Measurements from ENCODE around the gene NF1. TPM values are rescaled to one million over a fixed set of nuclear protein-coding genes. Genes with fewer than 3 reads are reported as not detected.

The NF1 gene
- polyA plus RNA-seq, 1 of the 3 experiments (the other 2 are of a cell fraction) = 19.6 TPM

DNA sequence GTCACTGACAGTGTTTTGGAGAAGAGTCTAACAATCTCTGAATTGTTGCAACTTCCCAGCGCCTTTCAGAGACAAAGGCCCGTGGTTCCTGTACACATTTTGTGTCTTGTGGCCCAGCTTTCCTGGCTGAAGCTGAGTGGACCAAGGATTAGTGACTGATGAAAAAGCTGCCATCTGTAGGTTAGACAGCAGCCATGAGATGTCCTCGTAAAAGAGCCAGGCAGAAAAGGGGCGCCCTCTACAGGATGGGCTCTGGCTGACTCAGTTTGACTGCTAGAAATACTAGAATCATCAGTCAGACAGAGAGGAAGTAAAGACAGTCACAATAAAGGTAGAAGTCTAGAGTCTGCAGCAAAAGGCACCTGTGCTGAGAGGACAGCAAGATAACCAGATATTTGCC lies 26.5 kb upstream of the NF1 start:
- H3K9ac ChIP-seq = no peak overlapping the region; the same call in 1 of the 2 replicates
- peak; percentile 8 for DNase-seq

DNA sequence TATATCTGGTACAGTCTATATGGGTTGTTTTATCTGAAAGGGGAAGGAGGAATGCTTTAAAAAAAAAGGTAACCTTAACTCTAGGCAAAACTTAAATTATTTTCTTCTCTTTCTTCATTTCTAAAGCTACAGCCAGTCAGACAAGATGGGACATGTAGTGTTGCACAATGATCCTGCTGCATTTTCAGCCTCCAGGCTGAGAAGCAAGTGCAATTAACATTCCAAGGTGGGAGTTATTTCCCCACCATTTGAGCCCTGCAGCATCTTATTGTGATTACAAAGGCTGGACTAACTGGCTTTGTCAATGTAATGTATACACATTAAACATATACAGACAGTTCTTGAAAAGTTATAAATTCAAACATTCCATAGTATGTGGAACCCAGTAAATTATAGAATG lies 22.6 kb upstream of the NF1 start:
- Histone ChIP-seq H3K36me3 (replicated peaks in 1 of 2; ENCODE audit: control insufficient read depth in 1 of 2, insufficient read depth in 2 of 2, low read length in 1 of 2) (no peaks in the 10 kb centered on the region), H3K9me2 (no peaks in the 10 kb centered on the region), H3K4me2 (no peak overlapping the region), H3K4me1 (ENCODE audit: control insufficient read depth in 1 of 2, insufficient read depth in 2 of 2, low read depth in 1 of 2, low read length in 1 of 2) (0 out of 4 replicates have a peak, but pooled peaks cover 0 to 13% of the 10 kb centered on the region in 2 experiments), H2AFZ (ENCODE audit: low read depth) (no peak overlapping the region), H3K27me3 (ENCODE audit: insufficient read depth) (no peaks in the 10 kb centered on the region), H3K79me2 (ENCODE audit: insufficient read depth) (no peaks in the 10 kb centered on the region), H3K9ac (no peak overlapping the region), H3K4me3 (ENCODE audit: low read depth in 2 of 2, low read length in 1 of 2) (no peak overlapping the region), H3K9me3 (no peaks in the 10 kb centered on the region), H3K27ac (ENCODE audit: low read depth in 2 of 2, low read length in 1 of 2) (no peak overlapping the region), H3F3A (replicated peaks; ENCODE audit: insufficient read depth) (peaks cover 16% of the 10 kb centered on the region), H4K20me1 (ENCODE audit: insufficient read depth) (no peaks in the 10 kb centered on the region)
- CTCF ChIA-PET = interaction anchor here (1.1 kb wide), 1 partner anchor 119 kb away, joined by 3 read pairs; no protein-coding TSS in a partner anchor
- POLR2A ChIA-PET = no interaction called here
- no peak for DNase-seq
- TF ChIP-seq, protein P1, sequence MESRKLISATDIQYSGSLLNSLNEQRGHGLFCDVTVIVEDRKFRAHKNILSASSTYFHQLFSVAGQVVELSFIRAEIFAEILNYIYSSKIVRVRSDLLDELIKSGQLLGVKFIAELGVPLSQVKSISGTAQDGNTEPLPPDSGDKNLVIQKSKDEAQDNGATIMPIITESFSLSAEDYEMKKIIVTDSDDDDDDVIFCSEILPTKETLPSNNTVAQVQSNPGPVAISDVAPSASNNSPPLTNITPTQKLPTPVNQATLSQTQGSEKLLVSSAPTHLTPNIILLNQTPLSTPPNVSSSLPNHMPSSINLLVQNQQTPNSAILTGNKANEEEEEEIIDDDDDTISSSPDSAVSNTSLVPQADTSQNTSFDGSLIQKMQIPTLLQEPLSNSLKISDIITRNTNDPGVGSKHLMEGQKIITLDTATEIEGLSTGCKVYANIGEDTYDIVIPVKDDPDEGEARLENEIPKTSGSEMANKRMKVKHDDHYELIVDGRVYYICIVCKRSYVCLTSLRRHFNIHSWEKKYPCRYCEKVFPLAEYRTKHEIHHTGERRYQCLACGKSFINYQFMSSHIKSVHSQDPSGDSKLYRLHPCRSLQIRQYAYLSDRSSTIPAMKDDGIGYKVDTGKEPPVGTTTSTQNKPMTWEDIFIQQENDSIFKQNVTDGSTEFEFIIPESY (IDR thresholded peaks at IDR 0.05; ENCODE audit: borderline replicate concordance, low read depth) = no peak
- TF ChIP-seq ELF1 (IDR thresholded peaks at IDR 0.05) (no peak), FOSL2 (IDR thresholded peaks at IDR 0.05; ENCODE audit: borderline replicate concordance, low read depth) (no peak), NRF1 (IDR thresholded peaks at IDR 0.05; ENCODE audit: low read depth, low read length) (no peak), JUND (IDR thresholded peaks at IDR 0.05) (no peak), CHD2 (IDR thresholded peaks at IDR 0.05; ENCODE audit: low read length, partially characterized antibody) (no peak), RAD21 (IDR thresholded peaks at IDR 0.05; ENCODE audit: low read length) (no peak), GABPA (IDR thresholded peaks at IDR 0.05; ENCODE audit: low read depth) (no peak), RXRA (IDR thresholded peaks at IDR 0.05; ENCODE audit: borderline replicate concordance, low read depth) (no peak), YY1 (IDR thresholded peaks at IDR 0.05; ENCODE audit: low read depth) (no peak), SMC3 (IDR thresholded peaks at IDR 0.05; ENCODE audit: low read depth, low read length) (no peak), RFX5 (IDR thresholded peaks at IDR 0.05; ENCODE audit: low read length) (no peak), MXI1 (IDR thresholded peaks at IDR 0.05; ENCODE audit: low read depth, low read length) (no peak), EP300 (IDR thresholded peaks at IDR 0.05; ENCODE audit: borderline replicate concordance in 1 of 2, low read depth in 1 of 2, low read length in 1 of 2) (no peak), TCF12 (IDR thresholded peaks at IDR 0.05) (no peak)
- TF ChIP-seq, protein P2, sequence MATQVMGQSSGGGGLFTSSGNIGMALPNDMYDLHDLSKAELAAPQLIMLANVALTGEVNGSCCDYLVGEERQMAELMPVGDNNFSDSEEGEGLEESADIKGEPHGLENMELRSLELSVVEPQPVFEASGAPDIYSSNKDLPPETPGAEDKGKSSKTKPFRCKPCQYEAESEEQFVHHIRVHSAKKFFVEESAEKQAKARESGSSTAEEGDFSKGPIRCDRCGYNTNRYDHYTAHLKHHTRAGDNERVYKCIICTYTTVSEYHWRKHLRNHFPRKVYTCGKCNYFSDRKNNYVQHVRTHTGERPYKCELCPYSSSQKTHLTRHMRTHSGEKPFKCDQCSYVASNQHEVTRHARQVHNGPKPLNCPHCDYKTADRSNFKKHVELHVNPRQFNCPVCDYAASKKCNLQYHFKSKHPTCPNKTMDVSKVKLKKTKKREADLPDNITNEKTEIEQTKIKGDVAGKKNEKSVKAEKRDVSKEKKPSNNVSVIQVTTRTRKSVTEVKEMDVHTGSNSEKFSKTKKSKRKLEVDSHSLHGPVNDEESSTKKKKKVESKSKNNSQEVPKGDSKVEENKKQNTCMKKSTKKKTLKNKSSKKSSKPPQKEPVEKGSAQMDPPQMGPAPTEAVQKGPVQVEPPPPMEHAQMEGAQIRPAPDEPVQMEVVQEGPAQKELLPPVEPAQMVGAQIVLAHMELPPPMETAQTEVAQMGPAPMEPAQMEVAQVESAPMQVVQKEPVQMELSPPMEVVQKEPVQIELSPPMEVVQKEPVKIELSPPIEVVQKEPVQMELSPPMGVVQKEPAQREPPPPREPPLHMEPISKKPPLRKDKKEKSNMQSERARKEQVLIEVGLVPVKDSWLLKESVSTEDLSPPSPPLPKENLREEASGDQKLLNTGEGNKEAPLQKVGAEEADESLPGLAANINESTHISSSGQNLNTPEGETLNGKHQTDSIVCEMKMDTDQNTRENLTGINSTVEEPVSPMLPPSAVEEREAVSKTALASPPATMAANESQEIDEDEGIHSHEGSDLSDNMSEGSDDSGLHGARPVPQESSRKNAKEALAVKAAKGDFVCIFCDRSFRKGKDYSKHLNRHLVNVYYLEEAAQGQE (IDR thresholded peaks at IDR 0.05; ENCODE audit: low read depth, low read length) = no peak
- TF ChIP-seq, protein P3, sequence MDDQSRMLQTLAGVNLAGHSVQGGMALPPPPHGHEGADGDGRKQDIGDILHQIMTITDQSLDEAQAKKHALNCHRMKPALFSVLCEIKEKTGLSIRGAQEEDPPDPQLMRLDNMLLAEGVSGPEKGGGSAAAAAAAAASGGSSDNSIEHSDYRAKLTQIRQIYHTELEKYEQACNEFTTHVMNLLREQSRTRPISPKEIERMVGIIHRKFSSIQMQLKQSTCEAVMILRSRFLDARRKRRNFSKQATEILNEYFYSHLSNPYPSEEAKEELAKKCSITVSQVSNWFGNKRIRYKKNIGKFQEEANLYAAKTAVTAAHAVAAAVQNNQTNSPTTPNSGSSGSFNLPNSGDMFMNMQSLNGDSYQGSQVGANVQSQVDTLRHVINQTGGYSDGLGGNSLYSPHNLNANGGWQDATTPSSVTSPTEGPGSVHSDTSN (IDR thresholded peaks at IDR 0.05) = no peak

More for the DNA sequence above, 26.5 kb upstream of the NF1 start:
- Histone ChIP-seq H3K79me2 (ENCODE audit: insufficient read depth) (no peaks in the 10 kb centered on the region), H3K27ac (ENCODE audit: low read depth in 2 of 2, low read length in 1 of 2) (peak overlapping the region; percentile 16 to 73; a peak in 3 of 4 replicates), H2AFZ (ENCODE audit: low read depth) (peak overlapping the region; percentile 75), H3K27me3 (ENCODE audit: insufficient read depth) (no peaks in the 10 kb centered on the region), H3K36me3 (replicated peaks in 1 of 2; ENCODE audit: control insufficient read depth in 1 of 2, insufficient read depth in 2 of 2, low read length in 1 of 2) (no peaks in the 10 kb centered on the region), H3K4me2 (peak overlapping the region; percentile 53), H4K20me1 (ENCODE audit: insufficient read depth) (no peaks in the 10 kb centered on the region), H3K9me3 (no peaks in the 10 kb centered on the region), H3F3A (replicated peaks; ENCODE audit: insufficient read depth) (peaks cover 16% of the 10 kb centered on the region), H3K4me1 (ENCODE audit: control insufficient read depth in 1 of 2, insufficient read depth in 2 of 2, low read depth in 1 of 2, low read length in 1 of 2) (0 out of 4 replicates have a peak, but pooled peaks cover 0 to 13% of the 10 kb centered on the region in 2 experiments), H3K9me2 (no peaks in the 10 kb centered on the region), H3K4me3 (ENCODE audit: low read depth in 2 of 2, low read length in 1 of 2) (no peak overlapping the region)
- TF ChIP-seq CHD2 (IDR thresholded peaks at IDR 0.05; ENCODE audit: low read length, partially characterized antibody) = no peak
- no peak for TF ChIP-seq FOSL2 (IDR thresholded peaks at IDR 0.05; ENCODE audit: borderline replicate concordance, low read depth)
- no peak for TF ChIP-seq JUND (IDR thresholded peaks at IDR 0.05)
- TF ChIP-seq RFX5 (IDR thresholded peaks at IDR 0.05; ENCODE audit: low read length) = no peak
- TF ChIP-seq RAD21 (IDR thresholded peaks at IDR 0.05; ENCODE audit: low read length) = peak; percentile 13; the same call in 1 of the 2 replicates
- TF ChIP-seq, protein P4, sequence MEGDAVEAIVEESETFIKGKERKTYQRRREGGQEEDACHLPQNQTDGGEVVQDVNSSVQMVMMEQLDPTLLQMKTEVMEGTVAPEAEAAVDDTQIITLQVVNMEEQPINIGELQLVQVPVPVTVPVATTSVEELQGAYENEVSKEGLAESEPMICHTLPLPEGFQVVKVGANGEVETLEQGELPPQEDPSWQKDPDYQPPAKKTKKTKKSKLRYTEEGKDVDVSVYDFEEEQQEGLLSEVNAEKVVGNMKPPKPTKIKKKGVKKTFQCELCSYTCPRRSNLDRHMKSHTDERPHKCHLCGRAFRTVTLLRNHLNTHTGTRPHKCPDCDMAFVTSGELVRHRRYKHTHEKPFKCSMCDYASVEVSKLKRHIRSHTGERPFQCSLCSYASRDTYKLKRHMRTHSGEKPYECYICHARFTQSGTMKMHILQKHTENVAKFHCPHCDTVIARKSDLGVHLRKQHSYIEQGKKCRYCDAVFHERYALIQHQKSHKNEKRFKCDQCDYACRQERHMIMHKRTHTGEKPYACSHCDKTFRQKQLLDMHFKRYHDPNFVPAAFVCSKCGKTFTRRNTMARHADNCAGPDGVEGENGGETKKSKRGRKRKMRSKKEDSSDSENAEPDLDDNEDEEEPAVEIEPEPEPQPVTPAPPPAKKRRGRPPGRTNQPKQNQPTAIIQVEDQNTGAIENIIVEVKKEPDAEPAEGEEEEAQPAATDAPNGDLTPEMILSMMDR (IDR thresholded peaks at IDR 0.05) = peak; percentile 59
- TF ChIP-seq GABPA (IDR thresholded peaks at IDR 0.05; ENCODE audit: low read depth) = no peak
- 81% methylated on average over 4 of the region's 4 CpGs for WGBS (ENCODE audit: low lambda C conversion rate)
- ChIA-PET CTCF (interaction anchor here (0.6 kb wide), 1 partner anchor 13 kb away, joined by 3 read pairs; no protein-coding TSS in a partner anchor), POLR2A (no interaction called here)
